GM11168 (cell line): ENCODE data around the gene ZNF630.
"Not testable (repeated sequence)": the region's sequence is repeated elsewhere in the genome, so short reads cannot be mapped to it uniquely, and the experiment has no call there.

Experiments used
- in situ Hi-C: fragments of 300-500 bp; cut with MboI; formaldehyde crosslinking; loops from one replicate; pipeline ENCODE4 v1.12.0; 2022; ENCODE audit warnings: low sequenced_read_pairs; ENCODE audit not compliant: unreplicated experiment

Gene ZNF630

GRCh38 chrX:48030641-48031173 lies 40.7 kb downstream of the ZNF630 start:
- in situ Hi-C loops = not testable (repeated sequence)

GRCh38 chrX:48030237-48030636 lies 41.2 kb downstream of the ZNF630 start:
- in situ Hi-C loops = no loop called here

GRCh38 chrX:48028091-48028490 lies 43.3 kb downstream of the ZNF630 start:
- in situ Hi-C loops = loop anchor here (10.0 kb wide), 1 partner anchor 193 kb away; the partner anchor contains the start of gene ZNF81

GRCh38 chrX:48027545-48027944 lies 43.9 kb downstream of the ZNF630 start:
- in situ Hi-C loops = loop anchor here (10.0 kb wide), 1 partner anchor 193 kb away; the partner anchor contains the start of gene ZNF81

- in situ Hi-C loops = loop anchor here (10.0 kb wide), 1 partner anchor 191 kb away; the partner anchor contains the start of gene ZNF81
Observed at GRCh38 chrX:48025561-48025960, 45.9 kb downstream of the ZNF630 start.

- in situ Hi-C loops = loop anchor here (10.0 kb wide), 1 partner anchor 188 kb away; the partner anchor contains the start of gene ZNF81
Observed at GRCh38 chrX:48022738-48023137, 48.7 kb downstream of the ZNF630 start.

- in situ Hi-C loops = loop anchor here (10.0 kb wide), 1 partner anchor 187 kb away; the partner anchor contains the start of gene ZNF81
Observed at GRCh38 chrX:48022100-48022499, 49.3 kb downstream of the ZNF630 start.

- in situ Hi-C loops = loop anchor here (10.0 kb wide), 1 partner anchor 186 kb away; the partner anchor contains the start of gene ZNF81
Observed at GRCh38 chrX:48021026-48021900, 50.2 kb downstream of the ZNF630 start.

- in situ Hi-C loops = loop anchor here (10.0 kb wide), 1 partner anchor 186 kb away; the partner anchor contains the start of gene ZNF81
Observed at GRCh38 chrX:48020472-48020871, 51.0 kb downstream of the ZNF630 start.

- in situ Hi-C loops = loop anchor here (10.0 kb wide), 1 partner anchor 185 kb away; the partner anchor contains the start of gene ZNF81
Observed at GRCh38 chrX:48019892-48020291, 51.5 kb downstream of the ZNF630 start.

GRCh38 chrX:48016583-48017310 lies 54.7 kb downstream of the ZNF630 start:
- in situ Hi-C loops = not testable (repeated sequence)

GRCh38 chrX:48009445-48009960 lies 61.9 kb downstream of the ZNF630 start:
- in situ Hi-C loops = not testable (repeated sequence)
